H1 (cell line): ENCODE measurements around the gene ZNF511. TPM values are rescaled to one million over a fixed set of nuclear protein-coding genes. Genes with fewer than 3 reads are reported as not detected.

Experiments
- CTCF ChIA-PET: fragments of 300-600 bp; sonication (Branson Sonifier 250); formaldehyde crosslinking; loops from one replicate; lab custom pipeline; 2021; ENCODE audit not compliant: partially characterized antibody; lab: Charles Lee
- POLR2A ChIA-PET: fragments of 300-600 bp; sonication (Branson Sonifier 250); formaldehyde crosslinking; loops from one replicate; lab custom pipeline; 2021; ENCODE audit warnings: inconsistent platforms; ENCODE audit not compliant: partially characterized antibody; lab: Charles Lee
- DNase-seq, 2 experiments: peaks; one replicate each; pipeline versions ENCODE4 v3.0.0 to v3.0.0-alpha.2; 2010 to 2022; ENCODE audit warnings: low spot score in 2 of 2, low read depth in 1 of 2, mixed read lengths in 1 of 2
- FAIRE-seq: peaks from 2 replicates; lab custom pipeline; 2011; peaks lifted over from hg19 to GRCh38; lab: Jason Lieb, UNC
- H2AFZ ChIP-seq: 2 replicates; pipeline ENCODE4 v1.8.1; 2012; ENCODE audit warnings: low read length, inconsistent platforms
- H2AK5ac ChIP-seq: 2 replicates; pipeline ENCODE4 v1.6.1; 2013; ENCODE audit warnings: low read depth, low read length
- H2BK120ac ChIP-seq: replicated peaks from 2 replicates; pipeline ENCODE3; 2013; ENCODE audit warnings: low read depth, low read length, inconsistent platforms
- H2BK12ac ChIP-seq: 2 replicates; pipeline ENCODE4 v1.6.1; 2013; ENCODE audit warnings: low read depth, low read length
- H2BK15ac ChIP-seq: 2 replicates; pipeline ENCODE4 v1.6.1; 2013; ENCODE audit warnings: low read length
- H2BK20ac ChIP-seq: 2 replicates; pipeline ENCODE4 v1.6.1; 2013; ENCODE audit warnings: low read length
- H2BK5ac ChIP-seq: 2 replicates; pipeline ENCODE4 v1.6.1; 2013; ENCODE audit warnings: low read depth, low read length
- H3K14ac ChIP-seq: 2 replicates; pipeline ENCODE4 v1.6.1; 2013; ENCODE audit warnings: inconsistent platforms; ENCODE audit not compliant: insufficient read length
- H3K18ac ChIP-seq: 2 replicates; pipeline ENCODE4 v1.6.1; 2013; ENCODE audit warnings: low read length; ENCODE audit errors: extremely low read depth
- H3K23ac ChIP-seq: 2 replicates; pipeline ENCODE4 v1.6.1; 2013; ENCODE audit warnings: inconsistent platforms; ENCODE audit not compliant: insufficient read length
- H3K23me2 ChIP-seq: 2 replicates; pipeline ENCODE4 v1.6.1; 2013; ENCODE audit warnings: low read depth, low read length
- H3K27ac ChIP-seq: 2 replicates; pipeline ENCODE4 v1.6.1; 2011; ENCODE audit warnings: low read depth, low read length, inconsistent platforms
- H3K27me3 ChIP-seq, 4 experiments: replicated peaks in 1 of 4; 1 replicate in 1 of 4; 2 replicates in 3 of 4; pipeline versions ENCODE4 v1.6.1 to v1.8.1; 2011 to 2013; ENCODE audit warnings: low read length in 3 of 4, mild to moderate bottlenecking in 3 of 4, inconsistent platforms in 2 of 4, mixed read lengths in 2 of 4, moderate library complexity in 1 of 4; ENCODE audit not compliant: control insufficient read depth in 3 of 4, insufficient read depth in 3 of 4; ENCODE audit errors: extremely low read depth in 1 of 4
- H3K36me3 ChIP-seq, 4 experiments: 2 replicates each; pipeline versions ENCODE4 v1.6.1 to v1.8.1; 2011 to 2013; ENCODE audit warnings: mild to moderate bottlenecking in 4 of 4, low read length in 3 of 4, moderate library complexity in 2 of 4, control low read depth in 1 of 4, inconsistent platforms in 1 of 4; ENCODE audit not compliant: insufficient read depth in 4 of 4, control insufficient read depth in 2 of 4
- H3K4ac ChIP-seq: replicated peaks from 2 replicates; pipeline ENCODE3; 2013; ENCODE audit warnings: low read length, low read depth, mixed read lengths, inconsistent platforms; ENCODE audit not compliant: insufficient read length
- H3K4me1 ChIP-seq, 4 experiments: replicated peaks in 1 of 4; 1 replicate in 1 of 4; 2 replicates in 3 of 4; pipeline versions ENCODE4 v1.6.1 to v1.8.1; 2011 to 2013; ENCODE audit warnings: low read length in 3 of 4, inconsistent platforms in 2 of 4, mixed read lengths in 1 of 4; ENCODE audit not compliant: insufficient read depth in 4 of 4, control insufficient read depth in 3 of 4
- H3K4me2 ChIP-seq, 2 experiments: 2 replicates each; pipeline versions ENCODE4 v1.6.1 to v1.8.1; 2011 to 2013; ENCODE audit warnings: low read depth in 2 of 2, low read length in 2 of 2, control low read depth in 1 of 2, inconsistent platforms in 1 of 2, mild to moderate bottlenecking in 1 of 2; ENCODE audit not compliant: insufficient read depth in 1 of 2
- H3K4me3 ChIP-seq, 4 experiments: fragments of 200-600, 300-600 bp in 1 of 4; sonication (generic), shearing (Covaris generic), sonication (Bioruptor Twin) in 1 of 4; 2 replicates each; pipeline versions ENCODE4 v1.5.1 to v1.8.1; 2011 to 2016; ENCODE audit warnings: low read length in 4 of 4, low read depth in 3 of 4, control low read depth in 2 of 4, inconsistent platforms in 2 of 4, mild to moderate bottlenecking in 2 of 4, mixed read lengths in 1 of 4, moderate library complexity in 1 of 4; ENCODE audit not compliant: insufficient read depth in 2 of 4; ENCODE audit errors: extremely low read depth in 1 of 4
- H3K56ac ChIP-seq: replicated peaks from 2 replicates; pipeline ENCODE3; 2013; ENCODE audit warnings: low read depth, mild to moderate bottlenecking, mixed read lengths, low read length, inconsistent platforms; ENCODE audit not compliant: insufficient read length
- H3K79me1 ChIP-seq: 2 replicates; pipeline ENCODE4 v1.6.1; 2013; ENCODE audit warnings: low read depth, low read length, control low read depth
- H3K79me2 ChIP-seq, 2 experiments: 2 replicates each; pipeline versions ENCODE4 v1.6.1 to v1.8.1; 2012 to 2013; ENCODE audit warnings: low read length in 2 of 2, mild to moderate bottlenecking in 2 of 2, inconsistent platforms in 1 of 2; ENCODE audit not compliant: insufficient read depth in 2 of 2, control insufficient read depth in 1 of 2
- H3K9ac ChIP-seq, 4 experiments: replicated peaks in 1 of 4; 1 replicate in 1 of 4; 2 replicates in 3 of 4; pipeline versions ENCODE4 v1.6.1 to v1.8.1; 2011 to 2013; ENCODE audit warnings: low read depth in 3 of 4, low read length in 3 of 4, control low read depth in 2 of 4, mild to moderate bottlenecking in 2 of 4, moderate library complexity in 2 of 4, inconsistent platforms in 1 of 4; ENCODE audit errors: extremely low read depth in 1 of 4
- H3K9me3 ChIP-seq, 2 experiments: 2 replicates each; pipeline versions ENCODE4 v1.6.1 to v1.8.1; 2012 to 2013; ENCODE audit warnings: mild to moderate bottlenecking in 2 of 2, moderate library complexity in 2 of 2, control low read depth in 1 of 2, inconsistent platforms in 1 of 2, low read depth in 1 of 2, low read length in 1 of 2, mixed read lengths in 1 of 2; ENCODE audit not compliant: insufficient read depth in 2 of 2
- H4K20me1 ChIP-seq, 2 experiments: replicated peaks in 1 of 2; 2 replicates each; pipeline versions ENCODE3 to v1.8.1; 2011 to 2013; ENCODE audit warnings: inconsistent platforms in 2 of 2, low read length in 2 of 2, mild to moderate bottlenecking in 1 of 2; ENCODE audit not compliant: insufficient read depth in 2 of 2, control insufficient read depth in 1 of 2
- H4K5ac ChIP-seq: 2 replicates; pipeline ENCODE4 v1.6.1; 2013; ENCODE audit warnings: low read length, low read depth, mixed read lengths, inconsistent platforms; ENCODE audit not compliant: insufficient read length
- H4K8ac ChIP-seq: 2 replicates; pipeline ENCODE4 v1.8.0; 2013; ENCODE audit warnings: mild to moderate bottlenecking, moderate library complexity, low read length, inconsistent platforms; ENCODE audit not compliant: insufficient read depth; ENCODE audit errors: extremely low read depth
- H4K91ac ChIP-seq: replicated peaks from 2 replicates; pipeline ENCODE3; 2013; ENCODE audit warnings: low read length, mixed read lengths, inconsistent platforms; ENCODE audit not compliant: insufficient read length
- CBX8 ChIP-seq: fragments of 300-800, 300-1000 bp; sonication (generic); IDR thresholded peaks from 2 replicates; pipeline ENCODE4 v1.7.1; 2016; ENCODE audit warnings: low read depth, low read length, borderline replicate concordance
- KDM1A ChIP-seq: fragments of 200-600, 300-600 bp; sonication (generic); IDR thresholded peaks from 2 replicates; pipeline ENCODE4 v1.7.1; 2016; ENCODE audit warnings: mild to moderate bottlenecking, low read length, borderline replicate concordance
- POU5F1 ChIP-seq: IDR thresholded peaks from 2 replicates; pipeline ENCODE4 v1.6.1; 2011; ENCODE audit warnings: low read depth, mild to moderate bottlenecking, low read length, moderate library complexity
- WGBS, 2 experiments: shearing (Covaris generic) in 1 of 2; methylation state at CpG; one replicate each; pipeline versions ENCODE4 v1.1.6 to v1.1.7; 2013 to 2015; ENCODE audit warnings: low lambda C conversion rate in 2 of 2, mixed read lengths in 2 of 2, inconsistent platforms in 1 of 2, low coverage in 1 of 2, missing lambda C conversion rate in 1 of 2; ENCODE audit not compliant: insufficient replicate concordance in 2 of 2, insufficient coverage in 1 of 2, insufficient read length in 1 of 2; ENCODE audit errors: extremely low coverage in 1 of 2, missing lambda C conversion rate in 1 of 2; 5-methylcytosine and 5-hydroxymethylcytosine counted together
- polyA plus RNA-seq, 7 experiments: library from polyadenylated mRNA; depleted of rRNA in 3 of 7; stranded (reverse) in 5 of 7; unstranded in 2 of 7; fragments of >200 nt in 5 of 7; fragments of 200-250 nt in 2 of 7; gene quantifications; 1 replicate in 5 of 7; 2 replicates in 1 of 7; 4 replicates in 1 of 7; pipeline versions ENCODE4 v1.2.1 to v1.2.3, GENCODE V29; 2011 to 2013; ENCODE audit warnings: missing spikeins in 2 of 7, mixed read lengths in 2 of 7
- total RNA-seq: library from RNA; stranded (reverse); fragmentation: NEBNext Ultra II Directional; extraction: Animal tissue kit (Norgen Biotek cat#: 25700); gene quantifications from 2 replicates; pipeline ENCODE4 v1.2.1, GENCODE V29; 2021
- TF ChIP-seq, protein P1 (sequence below): IDR thresholded peaks from 2 replicates; pipeline ENCODE4 v1.6.1; 2012; ENCODE audit warnings: inconsistent platforms

ZNF511 gene
- total and polyA plus RNA-seq, 2 of the 8 experiments (the other 6 are each of a cell fraction or from before 2014, with no cell fraction given), result 55.4 to 71.7 TPM

DNA sequence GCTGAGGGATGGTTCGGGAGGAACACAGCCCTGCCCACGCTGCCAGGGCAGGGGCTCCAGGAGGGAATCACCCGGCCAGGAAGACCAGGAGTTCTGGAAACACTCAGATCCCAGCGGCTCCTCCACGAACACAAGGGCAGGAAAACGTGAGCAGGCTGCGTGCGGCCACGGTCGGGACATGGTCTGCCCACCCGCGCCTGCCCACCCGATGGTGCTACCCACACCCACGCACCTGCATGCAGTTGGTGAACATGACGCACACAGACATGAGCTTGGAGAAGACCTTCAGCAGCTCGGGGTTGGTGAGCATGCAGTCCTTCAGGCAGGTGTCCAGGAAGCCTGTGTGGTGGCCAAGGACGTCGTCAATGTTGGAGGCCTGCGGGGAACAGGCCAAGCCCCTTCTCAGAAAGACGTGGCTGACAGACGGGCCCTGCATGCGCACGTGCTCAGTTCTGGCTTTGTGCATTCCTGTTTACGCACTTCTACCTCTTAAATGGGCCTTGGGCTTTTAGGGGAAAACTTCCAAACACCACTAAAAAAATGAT is 25.8 kb upstream of the ZNF511 start:
- no peak overlapping the region for H3K4me3 ChIP-seq
- no peaks in the 10 kb centered on the region for H3K9me3 ChIP-seq
- H3K4me2 ChIP-seq, result no peak overlapping the region
- H3K79me1 ChIP-seq, result no peaks in the 10 kb centered on the region
- H4K91ac ChIP-seq, result no peak overlapping the region
- no peak overlapping the region for H3K14ac ChIP-seq
- H3K36me3 ChIP-seq, result peaks cover 7 to 42% (median 21%) of the 10 kb centered on the region in 4 experiments
- H3K23ac ChIP-seq, result no peak overlapping the region
- H2BK12ac ChIP-seq, result no peak overlapping the region
- ChIA-PET POLR2A (no interaction called here), CTCF (interaction anchor here (1.9 to 2.7 kb wide), 2 partner anchors 20 to 24 kb away, joined by 7 to 12 read pairs; no protein-coding TSS in a partner anchor)
- WGBS, 2 experiments, result 95% methylated on average over 24 of the region's 24 CpGs; no CpG with 5 or more reads in 1 of the 2 experiments
- no peak overlapping the region for H2AK5ac ChIP-seq
- H3K27ac ChIP-seq, result no peak overlapping the region
- H4K5ac ChIP-seq, result no peak overlapping the region
- FAIRE-seq, result no peak
- H2BK120ac ChIP-seq, result no peak overlapping the region
- H3K23me2 ChIP-seq, result no peaks in the 10 kb centered on the region
- no peak overlapping the region; the same call in 1 of the 2 replicates for H4K8ac ChIP-seq
- no peak overlapping the region for H2AFZ ChIP-seq
- no peak overlapping the region for H3K56ac ChIP-seq
- DNase-seq, result no peak
- H2BK5ac ChIP-seq, result no peak overlapping the region
- H3K4ac ChIP-seq, result no peak overlapping the region
- H3K27me3 ChIP-seq, result no peaks in the 10 kb centered on the region
- no peaks in the 10 kb centered on the region for H3K4me1 ChIP-seq
- no peak overlapping the region for H2BK15ac ChIP-seq
- no peak overlapping the region for H3K18ac ChIP-seq
- no peak overlapping the region for H3K9ac ChIP-seq
- H2BK20ac ChIP-seq, result no peak overlapping the region
- peaks cover 0 to 9% of the 10 kb centered on the region in 2 experiments for H4K20me1 ChIP-seq
- TF ChIP-seq, protein P1, sequence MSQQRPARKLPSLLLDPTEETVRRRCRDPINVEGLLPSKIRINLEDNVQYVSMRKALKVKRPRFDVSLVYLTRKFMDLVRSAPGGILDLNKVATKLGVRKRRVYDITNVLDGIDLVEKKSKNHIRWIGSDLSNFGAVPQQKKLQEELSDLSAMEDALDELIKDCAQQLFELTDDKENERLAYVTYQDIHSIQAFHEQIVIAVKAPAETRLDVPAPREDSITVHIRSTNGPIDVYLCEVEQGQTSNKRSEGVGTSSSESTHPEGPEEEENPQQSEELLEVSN, result no peak
- TF ChIP-seq POU5F1 (no peak), KDM1A (no peak), CBX8 (no peak)
- TF ChIP-seq, all 59 proteins: peak for 0
- no peaks in the 10 kb centered on the region for H3K79me2 ChIP-seq
